HG03039 (cell line): Measurements from ENCODE around the gene PCP4.

Experiments used
- ATAC-seq: cut with Tn5 transposase; IDR thresholded peaks from one replicate; pipeline ENCODE4 v1.9.1; 2021; ENCODE audit warnings: mild to moderate bottlenecking, moderate library complexity; ENCODE audit not compliant: unreplicated experiment

Gene PCP4

GRCh38 chr21:39969691-39970364 is 102.6 kb downstream of the PCP4 start:
- no peak for ATAC-seq

GRCh38 chr21:39971956-39972355 is 104.7 kb downstream of the PCP4 start:
- no peak for ATAC-seq

- no peak for ATAC-seq
These were observed 105.2 kb downstream of the PCP4 start for GRCh38 chr21:39972471-39972870.

- no peak for ATAC-seq
These were observed 105.9 kb downstream of the PCP4 start for GRCh38 chr21:39972976-39973770.

- ATAC-seq = no peak
These were observed 109.6 kb downstream of the PCP4 start for GRCh38 chr21:39976800-39977199.
